ENCODE data around the gene TRUB1. TPM values are rescaled to one million over a fixed set of nuclear protein-coding genes. Genes with fewer than 3 reads are reported as not detected.

The TRUB1 gene
- total and polyA plus RNA-seq, 8 donors: 2.5 to 9.2 (median 6.5) TPM

DNA sequence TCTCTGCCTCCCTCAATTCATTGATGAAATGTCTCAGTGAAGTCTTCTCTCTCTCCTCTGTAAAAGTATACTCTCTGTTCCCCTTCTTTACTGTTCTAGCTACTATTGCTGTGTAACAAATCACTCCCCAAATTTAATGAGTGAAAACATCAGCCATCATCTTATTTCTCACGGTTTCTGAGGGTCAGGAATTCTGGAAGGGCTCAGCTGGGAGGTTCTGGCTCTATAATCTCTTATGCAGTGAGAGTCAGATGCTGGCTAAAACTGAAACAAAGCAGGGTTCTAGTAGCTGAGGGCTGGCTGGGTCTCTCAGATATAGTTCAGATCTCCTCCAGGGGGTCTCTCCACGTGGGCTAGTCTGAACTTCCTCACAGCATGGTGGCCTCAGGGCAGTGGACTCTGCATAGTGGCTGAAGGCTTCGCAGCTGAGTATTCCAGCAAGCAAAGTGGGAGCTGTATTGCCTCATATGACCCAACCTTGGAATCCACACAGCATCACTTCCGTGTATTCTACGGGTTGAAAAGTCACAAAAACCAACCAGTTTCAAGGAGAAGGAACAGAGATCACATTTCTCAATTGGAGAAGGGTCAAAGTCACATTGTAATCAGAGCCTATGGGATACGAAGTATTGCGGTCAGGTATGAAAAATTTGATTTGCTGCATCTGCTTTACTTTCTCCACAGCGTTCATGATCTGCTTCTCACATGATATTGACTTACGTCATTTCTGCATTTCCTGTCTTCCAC, 80.4 kb downstream of the TRUB1 start:
- no peaks in the 10 kb centered on the region for H3K9me3 ChIP-seq
- H3K27ac ChIP-seq: no peak overlapping the region
- WGBS, 2 donors: 84% methylated on average over 9 of the region's 9 CpGs
- TF ChIP-seq, protein P1, sequence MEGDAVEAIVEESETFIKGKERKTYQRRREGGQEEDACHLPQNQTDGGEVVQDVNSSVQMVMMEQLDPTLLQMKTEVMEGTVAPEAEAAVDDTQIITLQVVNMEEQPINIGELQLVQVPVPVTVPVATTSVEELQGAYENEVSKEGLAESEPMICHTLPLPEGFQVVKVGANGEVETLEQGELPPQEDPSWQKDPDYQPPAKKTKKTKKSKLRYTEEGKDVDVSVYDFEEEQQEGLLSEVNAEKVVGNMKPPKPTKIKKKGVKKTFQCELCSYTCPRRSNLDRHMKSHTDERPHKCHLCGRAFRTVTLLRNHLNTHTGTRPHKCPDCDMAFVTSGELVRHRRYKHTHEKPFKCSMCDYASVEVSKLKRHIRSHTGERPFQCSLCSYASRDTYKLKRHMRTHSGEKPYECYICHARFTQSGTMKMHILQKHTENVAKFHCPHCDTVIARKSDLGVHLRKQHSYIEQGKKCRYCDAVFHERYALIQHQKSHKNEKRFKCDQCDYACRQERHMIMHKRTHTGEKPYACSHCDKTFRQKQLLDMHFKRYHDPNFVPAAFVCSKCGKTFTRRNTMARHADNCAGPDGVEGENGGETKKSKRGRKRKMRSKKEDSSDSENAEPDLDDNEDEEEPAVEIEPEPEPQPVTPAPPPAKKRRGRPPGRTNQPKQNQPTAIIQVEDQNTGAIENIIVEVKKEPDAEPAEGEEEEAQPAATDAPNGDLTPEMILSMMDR (IDR thresholded peaks at IDR 0.05): no peak
- no peak for FAIRE-seq
- DNase-seq: no peak
- no peaks in the 10 kb centered on the region for H3K4me1 ChIP-seq
- no peaks in the 10 kb centered on the region for H3K36me3 ChIP-seq
- H3K4me3 ChIP-seq: no peak overlapping the region
- no peak for ATAC-seq
- intact Hi-C loops (cut with DNase I): no loop called here
- H3K27me3 ChIP-seq: no peaks in the 10 kb centered on the region

DNA sequence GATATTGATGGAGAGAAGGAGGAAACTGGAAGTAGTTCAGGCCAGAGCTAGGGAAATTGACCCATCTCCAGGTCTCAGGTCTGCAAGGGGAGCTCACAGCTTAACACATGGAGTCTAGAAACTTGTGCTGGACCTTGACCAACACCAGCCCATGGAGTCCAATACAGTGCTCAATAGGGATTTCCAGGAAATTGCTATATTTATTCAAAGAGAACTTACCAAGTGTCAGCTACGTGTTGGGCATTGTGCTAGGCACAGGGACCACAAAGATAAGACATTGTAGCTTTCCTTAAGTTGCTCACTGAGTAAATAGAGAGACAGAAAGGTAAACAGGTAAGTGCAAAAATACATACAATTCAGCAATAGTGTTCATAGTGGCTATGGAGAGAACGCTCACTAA, 82.5 kb downstream of the TRUB1 start:
- TF ChIP-seq, protein P1 (IDR thresholded peaks at IDR 0.05): no peak
- Histone ChIP-seq H3K27me3 (no peaks in the 10 kb centered on the region), H3K4me1 (no peaks in the 10 kb centered on the region), H3K9me3 (no peaks in the 10 kb centered on the region), H3K4me3 (no peak overlapping the region), H3K27ac (no peak overlapping the region), H3K36me3 (no peaks in the 10 kb centered on the region)
- intact Hi-C loops (cut with DNase I): no loop called here
- ATAC-seq (peak in 3 of 4 donors; percentile 56 to 76 (median 60)), DNase-seq (no peak), FAIRE-seq (no peak)
- 32 to 44% methylated on average over 2 of the region's 2 CpGs for WGBS, 2 donors

DNA sequence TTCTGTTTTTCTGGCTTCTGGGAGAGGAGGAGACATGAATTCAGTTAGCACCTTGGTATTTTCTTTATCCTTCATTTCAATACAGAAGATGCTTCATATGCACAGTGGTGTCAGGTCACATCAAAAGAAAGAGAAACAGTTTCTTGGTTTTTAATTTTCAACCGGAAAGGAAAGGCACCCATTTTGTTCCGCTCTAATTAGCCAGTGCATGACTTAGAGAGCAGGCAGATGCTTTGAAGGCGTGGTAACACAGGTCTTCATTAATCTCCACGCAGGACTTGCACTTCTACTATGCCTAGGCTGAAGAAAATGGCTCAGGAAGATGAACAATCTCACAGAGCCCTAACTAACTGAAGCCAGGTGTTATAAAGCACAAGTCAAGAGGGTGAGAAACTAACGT, 84.7 kb downstream of the TRUB1 start:
- Histone ChIP-seq H3K4me1 (no peaks in the 10 kb centered on the region), H3K9me3 (no peaks in the 10 kb centered on the region), H3K27ac (no peak overlapping the region), H3K4me3 (no peak overlapping the region), H3K36me3 (no peaks in the 10 kb centered on the region), H3K27me3 (no peaks in the 10 kb centered on the region)
- intact Hi-C loops (cut with DNase I): no loop called here
- TF ChIP-seq, protein P1 (IDR thresholded peaks at IDR 0.05): no peak
- no peak for DNase-seq
- ATAC-seq: no peak
- no peak for FAIRE-seq
- 81 to 87% methylated on average over 5 of the region's 5 CpGs for WGBS, 2 donors

DNA sequence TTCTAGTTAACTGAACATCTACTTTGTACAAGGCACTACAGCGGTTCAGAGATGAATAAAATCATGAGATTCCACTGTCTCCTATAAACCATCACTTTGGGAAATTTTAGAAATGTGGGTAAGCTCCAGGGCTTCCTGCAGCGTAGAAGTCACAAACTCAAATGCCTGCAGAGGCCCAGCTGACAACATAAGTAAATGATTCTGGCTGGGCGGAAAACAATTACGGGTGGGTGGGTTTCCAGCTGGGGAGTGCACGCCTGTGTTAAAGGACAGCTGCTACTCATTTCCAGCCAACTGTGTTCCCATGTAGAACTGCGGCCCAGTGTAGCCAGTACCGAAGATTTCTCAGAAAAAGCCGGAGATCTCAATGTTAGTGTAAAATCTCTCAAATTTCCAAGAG, 85.7 kb downstream of the TRUB1 start:
- no peak for ATAC-seq
- no peak overlapping the region for H3K27ac ChIP-seq
- FAIRE-seq: no peak
- TF ChIP-seq, protein P1 (IDR thresholded peaks at IDR 0.05): no peak
- H3K4me3 ChIP-seq: no peak overlapping the region
- no peaks in the 10 kb centered on the region for H3K9me3 ChIP-seq
- H3K27me3 ChIP-seq: no peaks in the 10 kb centered on the region
- intact Hi-C loops (cut with DNase I): no loop called here
- no peak for DNase-seq
- no peaks in the 10 kb centered on the region for H3K36me3 ChIP-seq
- WGBS, 2 donors: 83% methylated on average over 8 of the region's 8 CpGs
- H3K4me1 ChIP-seq: no peaks in the 10 kb centered on the region

DNA sequence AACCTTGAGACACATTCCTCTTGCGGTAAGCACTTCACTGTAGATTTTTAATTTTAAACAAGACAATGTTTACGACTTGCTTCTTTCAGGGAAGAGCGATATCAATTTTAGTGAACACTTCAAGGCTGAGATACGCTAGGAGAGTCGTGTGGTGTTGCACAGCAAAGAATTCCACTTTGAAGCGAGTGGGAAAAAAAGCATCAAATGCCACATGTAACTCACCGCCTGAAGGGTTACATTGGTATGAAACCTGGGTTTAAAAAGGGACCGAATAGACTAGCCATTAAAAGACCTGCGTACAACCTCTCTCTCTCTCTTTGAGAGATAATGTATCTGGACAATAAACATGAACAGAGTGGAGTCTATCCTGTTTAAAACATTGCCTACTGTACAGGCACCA, 86.4 kb downstream of the TRUB1 start:
- 36 to 40% methylated on average over 9 of the region's 9 CpGs for WGBS, 2 donors
- H3K4me1 ChIP-seq: peaks cover 0 to 4% (median 2%) of the 10 kb centered on the region in 3 donors
- FAIRE-seq (no peak), DNase-seq (no peak), ATAC-seq (peak in 2 of 4 donors; percentile 50 to 58)
- H3K36me3 ChIP-seq: no peaks in the 10 kb centered on the region
- H3K9me3 ChIP-seq: no peaks in the 10 kb centered on the region
- no peak overlapping the region for H3K27ac ChIP-seq
- H3K4me3 ChIP-seq: no peak overlapping the region
- intact Hi-C loops (cut with DNase I): no loop called here
- TF ChIP-seq, protein P1 (IDR thresholded peaks at IDR 0.05): no peak
- H3K27me3 ChIP-seq: no peaks in the 10 kb centered on the region

All from pancreas (tissue), 10 donors.